H1 (cell line): ENCODE measurements around the gene EN2.
A peak's percentile ranks its signal among the peaks of the same experiment; 100 is the strongest.

Source experiments
- CREB1 ChIP-seq: IDR thresholded peaks from 2 replicates; pipeline ENCODE4 v1.6.1; 2012; ENCODE audit warnings: inconsistent platforms
- EZH2 ChIP-seq: fragments of 200-600 bp; sonication (generic); IDR thresholded peaks from 2 replicates; pipeline ENCODE4 v1.7.1; 2012; ENCODE audit warnings: low read depth, mild to moderate bottlenecking, moderate library complexity, low read length, inconsistent platforms; ENCODE audit not compliant: severe bottlenecking
- JUND ChIP-seq: IDR thresholded peaks from 2 replicates; pipeline ENCODE4 v1.6.1; 2011; ENCODE audit warnings: mild to moderate bottlenecking, improper control_type of control experiment, low read length
- POLR2A ChIP-seq, 2 experiments: IDR thresholded peaks; 1 replicate in 1 of 2; 2 replicates in 1 of 2; pipeline ENCODE4 v1.6.1; 2011; ENCODE audit warnings: low read depth in 2 of 2, low read length in 2 of 2, mild to moderate bottlenecking in 2 of 2; ENCODE audit errors: control extremely low read depth in 1 of 2
- RAD21 ChIP-seq, 2 experiments: IDR thresholded peaks in 1 of 2; conservative IDR thresholded peaks in 1 of 2; 2 replicates each; pipeline ENCODE4 v1.6.1; 2011; ENCODE audit warnings: low read depth in 2 of 2, low read length in 2 of 2, improper control_type of control experiment in 1 of 2, inconsistent platforms in 1 of 2, mild to moderate bottlenecking in 1 of 2, moderate library complexity in 1 of 2
- RBBP5 ChIP-seq: IDR thresholded peaks from 2 replicates; pipeline ENCODE4 v1.7.1; 2012; ENCODE audit warnings: low read depth, mild to moderate bottlenecking, inconsistent platforms, low read length, moderate library complexity, borderline replicate concordance
- SIRT6 ChIP-seq: IDR thresholded peaks from one replicate; pipeline ENCODE4 v1.7.1; 2012; ENCODE audit warnings: low read length, inconsistent platforms
- SP1 ChIP-seq: IDR thresholded peaks from 2 replicates; pipeline ENCODE4 v1.6.1; 2011; ENCODE audit warnings: low read depth, low read length
- SUZ12 ChIP-seq: fragments of 200-600 bp; sonication (generic); IDR thresholded peaks from 2 replicates; pipeline ENCODE4 v1.6.1; 2012; ENCODE audit warnings: mild to moderate bottlenecking, inconsistent platforms, low read length, moderate library complexity, mixed read lengths
- TF ChIP-seq, protein P1 (sequence below): IDR thresholded peaks from 2 replicates; pipeline ENCODE4 v1.6.1; 2011; ENCODE audit warnings: low read length, improper control_type of control experiment
- TF ChIP-seq, protein P2 (sequence below), 3 experiments: IDR thresholded peaks; 1 replicate in 2 of 3; 2 replicates in 1 of 3; pipeline versions ENCODE4 v1.5.1 to v1.6.1; 2011; ENCODE audit warnings: low read length in 3 of 3, mild to moderate bottlenecking in 3 of 3, inconsistent platforms in 2 of 3, low read depth in 1 of 3, moderate library complexity in 1 of 3; ENCODE audit not compliant: insufficient read depth in 1 of 3; ENCODE audit errors: control extremely low read depth in 1 of 3

DNA sequence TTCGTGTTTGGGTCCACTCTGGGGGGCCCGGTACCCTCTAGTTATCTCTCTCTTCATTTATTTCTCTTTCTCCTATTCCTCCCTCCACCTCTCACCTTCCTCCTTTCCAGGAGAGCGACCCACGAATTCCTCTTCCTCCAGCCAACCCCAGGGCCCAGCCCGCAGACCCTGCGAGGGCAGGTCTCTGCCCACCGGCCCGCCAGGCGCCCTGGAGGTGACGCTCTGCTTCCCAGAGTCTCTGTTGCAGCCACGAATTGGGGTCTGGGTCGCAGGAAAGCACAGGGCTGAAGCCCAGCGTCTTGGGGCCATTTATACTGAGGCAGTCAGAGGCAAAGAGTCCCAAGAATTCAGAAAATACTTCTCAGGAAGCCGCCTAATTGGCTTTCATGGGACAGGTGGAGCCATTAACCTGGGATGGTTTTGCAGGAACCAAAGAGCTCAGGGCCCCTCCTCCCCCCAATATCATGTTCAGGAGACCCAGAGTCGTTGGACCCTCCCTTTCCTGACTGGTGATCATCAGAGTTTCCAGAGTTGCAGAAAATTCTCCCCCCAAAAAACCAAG is 2.7 kb upstream of the EN2 start:
- TF ChIP-seq POLR2A (IDR thresholded peaks at IDR 0.05; ENCODE audit: control extremely low read depth in 1 of 2, low read depth in 2 of 2, low read length in 2 of 2) (no peak), SP1 (no peak), SIRT6 (no peak), EZH2 (peak; percentile 24), SUZ12 (peak; percentile 46), CREB1 (no peak), RBBP5 (no peak), JUND (no peak), RAD21 (IDR thresholded peaks at IDR 0.05 in 1 of 2, conservative IDR thresholded peaks at IDR 0.05 in 1 of 2; ENCODE audit: low read depth in 2 of 2, low read length in 2 of 2) (no peak)
- TF ChIP-seq, protein P1, sequence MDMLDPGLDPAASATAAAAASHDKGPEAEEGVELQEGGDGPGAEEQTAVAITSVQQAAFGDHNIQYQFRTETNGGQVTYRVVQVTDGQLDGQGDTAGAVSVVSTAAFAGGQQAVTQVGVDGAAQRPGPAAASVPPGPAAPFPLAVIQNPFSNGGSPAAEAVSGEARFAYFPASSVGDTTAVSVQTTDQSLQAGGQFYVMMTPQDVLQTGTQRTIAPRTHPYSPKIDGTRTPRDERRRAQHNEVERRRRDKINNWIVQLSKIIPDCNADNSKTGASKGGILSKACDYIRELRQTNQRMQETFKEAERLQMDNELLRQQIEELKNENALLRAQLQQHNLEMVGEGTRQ = no peak
- TF ChIP-seq, protein P2, sequence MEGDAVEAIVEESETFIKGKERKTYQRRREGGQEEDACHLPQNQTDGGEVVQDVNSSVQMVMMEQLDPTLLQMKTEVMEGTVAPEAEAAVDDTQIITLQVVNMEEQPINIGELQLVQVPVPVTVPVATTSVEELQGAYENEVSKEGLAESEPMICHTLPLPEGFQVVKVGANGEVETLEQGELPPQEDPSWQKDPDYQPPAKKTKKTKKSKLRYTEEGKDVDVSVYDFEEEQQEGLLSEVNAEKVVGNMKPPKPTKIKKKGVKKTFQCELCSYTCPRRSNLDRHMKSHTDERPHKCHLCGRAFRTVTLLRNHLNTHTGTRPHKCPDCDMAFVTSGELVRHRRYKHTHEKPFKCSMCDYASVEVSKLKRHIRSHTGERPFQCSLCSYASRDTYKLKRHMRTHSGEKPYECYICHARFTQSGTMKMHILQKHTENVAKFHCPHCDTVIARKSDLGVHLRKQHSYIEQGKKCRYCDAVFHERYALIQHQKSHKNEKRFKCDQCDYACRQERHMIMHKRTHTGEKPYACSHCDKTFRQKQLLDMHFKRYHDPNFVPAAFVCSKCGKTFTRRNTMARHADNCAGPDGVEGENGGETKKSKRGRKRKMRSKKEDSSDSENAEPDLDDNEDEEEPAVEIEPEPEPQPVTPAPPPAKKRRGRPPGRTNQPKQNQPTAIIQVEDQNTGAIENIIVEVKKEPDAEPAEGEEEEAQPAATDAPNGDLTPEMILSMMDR (IDR thresholded peaks at IDR 0.05; ENCODE audit: control extremely low read depth in 1 of 3, insufficient read depth in 1 of 3, low read depth in 1 of 3, low read length in 3 of 3) = no peak
